Coronary artery (tissue), 2 donors: ENCODE measurements around the gene CDH13.

Experiments used
- DNase-seq: peaks from one replicate; pipeline ENCODE4 v3.0.0-alpha.2; 2017; ENCODE audit warnings: low spot score
- H3K27ac ChIP-seq, 2 donors: fragments of 200-600 bp; sonication (generic); one replicate each; pipeline ENCODE4 v1.5.1; 2016 to 2019
- H3K4me3 ChIP-seq: fragments of 200-600 bp; sonication (generic); 2 replicates; pipeline ENCODE4 v1.5.1; 2016; ENCODE audit warnings: mild to moderate bottlenecking, moderate library complexity
- TF ChIP-seq, protein P1 (sequence below): fragments of 200-600 bp; sonication (generic); IDR thresholded peaks from one replicate; pipeline ENCODE4 v1.5.1; 2019; ENCODE audit warnings: antibody characterized with exemption

The CDH13 gene

GRCh38 chr16:83273504-83274173 lies 646.9 kb downstream of the CDH13 start:
- Histone ChIP-seq H3K4me3 (no peak overlapping the region), H3K27ac (no peak overlapping the region)
- DNase-seq = no peak
- TF ChIP-seq, protein P1, sequence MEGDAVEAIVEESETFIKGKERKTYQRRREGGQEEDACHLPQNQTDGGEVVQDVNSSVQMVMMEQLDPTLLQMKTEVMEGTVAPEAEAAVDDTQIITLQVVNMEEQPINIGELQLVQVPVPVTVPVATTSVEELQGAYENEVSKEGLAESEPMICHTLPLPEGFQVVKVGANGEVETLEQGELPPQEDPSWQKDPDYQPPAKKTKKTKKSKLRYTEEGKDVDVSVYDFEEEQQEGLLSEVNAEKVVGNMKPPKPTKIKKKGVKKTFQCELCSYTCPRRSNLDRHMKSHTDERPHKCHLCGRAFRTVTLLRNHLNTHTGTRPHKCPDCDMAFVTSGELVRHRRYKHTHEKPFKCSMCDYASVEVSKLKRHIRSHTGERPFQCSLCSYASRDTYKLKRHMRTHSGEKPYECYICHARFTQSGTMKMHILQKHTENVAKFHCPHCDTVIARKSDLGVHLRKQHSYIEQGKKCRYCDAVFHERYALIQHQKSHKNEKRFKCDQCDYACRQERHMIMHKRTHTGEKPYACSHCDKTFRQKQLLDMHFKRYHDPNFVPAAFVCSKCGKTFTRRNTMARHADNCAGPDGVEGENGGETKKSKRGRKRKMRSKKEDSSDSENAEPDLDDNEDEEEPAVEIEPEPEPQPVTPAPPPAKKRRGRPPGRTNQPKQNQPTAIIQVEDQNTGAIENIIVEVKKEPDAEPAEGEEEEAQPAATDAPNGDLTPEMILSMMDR = no peak

- TF ChIP-seq, protein P1 = no peak
- no peak overlapping the region for H3K27ac ChIP-seq
- no peak overlapping the region for H3K4me3 ChIP-seq
- DNase-seq = no peak
Measured at GRCh38 chr16:83279251-83279650, 652.5 kb downstream of the CDH13 start.

GRCh38 chr16:83285921-83286320 lies 659.2 kb downstream of the CDH13 start:
- H3K27ac ChIP-seq = no peak overlapping the region
- DNase-seq = no peak
- TF ChIP-seq, protein P1 = no peak
- no peak overlapping the region for H3K4me3 ChIP-seq

GRCh38 chr16:83296505-83296904 lies 669.7 kb downstream of the CDH13 start:
- no peak for DNase-seq
- Histone ChIP-seq H3K4me3 (no peak overlapping the region), H3K27ac (no peak overlapping the region)
- TF ChIP-seq, protein P1 = no peak

DNA sequence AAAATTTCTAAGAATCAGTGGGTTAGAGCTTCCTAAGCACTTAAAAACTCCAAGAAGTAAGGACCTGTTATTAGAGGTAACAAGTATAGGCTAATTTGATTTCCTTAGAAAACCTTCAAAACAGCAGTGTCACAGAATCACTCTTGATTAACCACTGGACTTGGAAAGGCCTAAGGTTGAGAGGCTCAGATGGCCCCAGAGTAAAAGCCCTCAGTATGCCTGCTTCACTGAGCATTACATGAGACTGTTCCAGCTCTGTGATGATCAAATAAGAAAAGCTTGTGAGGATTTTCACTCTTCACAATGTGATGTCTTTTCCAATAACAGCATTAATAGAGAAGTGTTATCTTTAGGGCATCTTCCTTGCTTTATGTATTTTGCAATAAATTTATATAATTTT lies 671.8 kb downstream of the CDH13 start:
- Histone ChIP-seq H3K27ac (no peak overlapping the region), H3K4me3 (no peak overlapping the region)
- TF ChIP-seq, protein P1 = no peak
- DNase-seq = no peak

DNA sequence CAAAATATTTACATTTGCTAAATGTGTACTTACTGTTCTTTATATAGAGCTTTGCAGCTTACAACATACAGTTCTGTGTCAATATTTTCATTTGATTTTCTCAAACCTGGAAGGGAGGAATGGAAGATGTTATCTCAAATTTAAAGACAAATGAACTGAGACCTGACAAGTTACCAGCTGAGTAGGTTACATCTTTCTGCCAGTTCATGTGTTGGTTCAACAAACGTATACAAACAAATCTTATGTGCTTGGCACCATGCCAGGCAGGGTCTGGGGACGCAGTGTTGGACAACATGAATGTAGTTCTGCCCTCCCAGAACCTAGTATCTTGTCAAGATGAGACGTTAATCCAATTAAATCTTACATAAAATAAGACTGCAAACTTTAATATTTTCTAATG lies 673.6 kb downstream of the CDH13 start:
- DNase-seq = no peak
- TF ChIP-seq, protein P1 = no peak
- Histone ChIP-seq H3K27ac (no peak overlapping the region), H3K4me3 (no peak overlapping the region)

GRCh38 chr16:83301971-83302370 lies 675.2 kb downstream of the CDH13 start:
- Histone ChIP-seq H3K4me3 (no peak overlapping the region), H3K27ac (no peak overlapping the region)
- no peak for DNase-seq
- TF ChIP-seq, protein P1 = no peak
